Panc1 (cell line): Measurements from ENCODE around the gene SP6. TPM values are rescaled to one million over a fixed set of nuclear protein-coding genes. Genes with fewer than 3 reads are reported as not detected.

Source experiments
- ATAC-seq: fragments of 200-7000 bp; cut with Tn5 transposase; 2 replicates; pipeline ENCODE4 v1.9.1; 2020; ENCODE audit warnings: mild to moderate bottlenecking, moderate library complexity
- BruUV-seq: library from RNA; stranded (reverse); fragments of 400-500 nt; replicated peaks from 2 replicates; lab custom pipeline; 2021; lab: Mats Ljungman, UMichigan
- CTCF ChIA-PET: fragments of 300-600 bp; sonication (Branson Sonifier 250); formaldehyde crosslinking; loops from one replicate; lab custom pipeline; 2022; ENCODE audit warnings: antibody characterized with exemption; lab: Charles Lee
- POLR2A ChIA-PET: fragments of 300-600 bp; sonication (Branson Sonifier 250); formaldehyde crosslinking; loops from one replicate; lab custom pipeline; 2022; ENCODE audit warnings: antibody characterized with exemption; lab: Charles Lee
- DNase-seq: peaks from one replicate; pipeline ENCODE4 v3.0.0-alpha.2; 2010; ENCODE audit warnings: low read depth, low spot score
- H3K27ac ChIP-seq: 2 replicates; pipeline ENCODE4 v1.5.1; 2011; ENCODE audit warnings: mild to moderate bottlenecking, low read length, inconsistent platforms
- H3K27me3 ChIP-seq: fragments of 200-500 bp; sonication (Bioruptor generic); 2 replicates; pipeline ENCODE4 v1.6.0; 2014; ENCODE audit warnings: low read length, inconsistent platforms; ENCODE audit not compliant: control insufficient read depth, insufficient read depth
- H3K36me3 ChIP-seq: fragments of 200-500 bp; sonication (Bioruptor generic); 2 replicates; pipeline ENCODE4 v1.5.1; 2014; ENCODE audit warnings: inconsistent platforms, mild to moderate bottlenecking, low read length, moderate library complexity; ENCODE audit not compliant: control insufficient read depth, insufficient read depth
- H3K4me1 ChIP-seq: 2 replicates; pipeline ENCODE4 v1.5.1; 2011; ENCODE audit warnings: inconsistent platforms, mild to moderate bottlenecking, low read length, moderate library complexity; ENCODE audit not compliant: control insufficient read depth, insufficient read depth
- H3K4me3 ChIP-seq, 2 experiments: 2 replicates each; pipeline ENCODE4 v1.5.1; 2011 to 2012; ENCODE audit warnings: low read depth in 2 of 2, low read length in 2 of 2, mild to moderate bottlenecking in 2 of 2, inconsistent platforms in 1 of 2, moderate library complexity in 1 of 2
- H3K9me3 ChIP-seq: fragments of 200-500 bp; sonication (Bioruptor generic); 2 replicates; pipeline ENCODE4 v1.5.1; 2014; ENCODE audit warnings: low read depth, mild to moderate bottlenecking, inconsistent platforms, low read length, moderate library complexity; ENCODE audit not compliant: control insufficient read depth, insufficient read depth
- POLR2AphosphoS5 ChIP-seq: IDR thresholded peaks from 2 replicates; pipeline ENCODE4 v1.6.1; 2012; ENCODE audit warnings: mild to moderate bottlenecking, low read depth, low read length, moderate library complexity
- SIN3A ChIP-seq: IDR thresholded peaks from 2 replicates; pipeline ENCODE4 v1.6.1; 2012; ENCODE audit warnings: low read depth, mild to moderate bottlenecking, low read length, moderate library complexity, borderline replicate concordance; ENCODE audit not compliant: insufficient read depth
- TCF7L2 ChIP-seq: IDR thresholded peaks from 2 replicates; pipeline ENCODE4 v1.6.1; 2011; ENCODE audit warnings: mild to moderate bottlenecking, low read depth, low read length, inconsistent platforms
- in situ Hi-C: cut with HindIII; loops from 2 replicates; pipeline ENCODE4 v1.10.0; 2016; ENCODE audit warnings: low sequenced_read_pairs, low pct_unique_long_range_greater_than_20kb
- intact Hi-C: fragments of 100-400 bp; cut with micrococcal nuclease; formaldehyde crosslinking; loops from one replicate; pipeline ENCODE4 v1.10.0; 2022; ENCODE audit not compliant: unreplicated experiment
- total RNA-seq: library from RNA; stranded (reverse); gene quantifications from one replicate; pipeline ENCODE4 v1.2.1, GENCODE V29; 2021; ENCODE audit not compliant: unreplicated experiment
- TF ChIP-seq, protein P1 (sequence below), 2 experiments: IDR thresholded peaks; 2 replicates each; pipeline ENCODE4 v1.6.1; 2011 to 2012; ENCODE audit warnings: low read depth in 2 of 2, control low read depth in 1 of 2, low read length in 1 of 2, mild to moderate bottlenecking in 1 of 2, moderate library complexity in 1 of 2; ENCODE audit not compliant: insufficient read depth in 1 of 2
- TF ChIP-seq, protein P2 (sequence below): fragments of 450-650 bp; IDR thresholded peaks from 2 replicates; pipeline ENCODE4 v1.5.1; 2017; ENCODE audit warnings: mild to moderate bottlenecking

Gene SP6
- total RNA-seq, 1 experiment from 2014 or later = 4.0 TPM

DNA sequence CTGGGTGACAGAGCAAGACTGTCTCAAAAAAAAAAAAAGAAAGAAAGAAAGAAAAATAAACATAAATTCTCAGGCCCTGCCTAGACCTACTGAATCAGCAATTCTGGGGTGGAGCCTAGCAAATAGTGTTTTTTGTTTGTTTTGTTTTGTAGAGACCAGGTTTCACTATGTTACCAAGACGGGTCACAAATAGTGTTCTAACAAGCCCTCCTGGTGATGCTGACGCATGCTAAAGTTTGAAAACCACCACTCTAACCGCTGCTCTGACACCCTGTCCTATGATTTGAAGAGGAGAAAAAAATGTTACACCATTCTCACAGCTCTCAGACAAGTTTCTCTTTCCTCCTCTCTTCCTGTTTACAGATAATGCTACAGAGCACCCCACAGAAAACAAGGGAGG lies 21.1 kb downstream of the SP6 start:
- in situ Hi-C loops = no loop called here
- CTCF ChIA-PET = interaction anchor here (0.7 to 0.8 kb wide), 2 partner anchors 8 kb away, joined by 3 read pairs; partner anchors contain the start of gene OSBPL7
- peaks cover 15% of the 10 kb centered on the region; the same call in 1 of the 2 replicates for H3K4me1 ChIP-seq

DNA sequence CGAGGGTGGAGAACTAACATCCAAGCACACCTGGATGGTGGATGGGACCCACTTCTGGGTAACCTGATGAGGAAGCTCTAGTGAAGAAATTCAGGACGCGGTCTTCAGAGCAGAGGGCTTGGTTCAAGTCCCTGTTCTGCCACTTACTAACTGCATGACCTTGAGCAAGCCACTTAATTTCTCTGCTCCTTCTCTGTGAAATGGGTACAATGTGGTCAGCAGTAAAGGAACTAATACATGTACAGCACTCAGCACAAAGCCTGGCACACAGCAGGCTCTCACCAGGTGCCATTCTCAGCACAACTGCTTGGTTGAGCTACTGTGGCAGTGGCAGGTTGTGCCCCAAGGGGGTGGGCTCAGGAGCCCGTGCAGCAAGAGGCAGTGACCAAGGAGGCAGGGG lies 27.4 kb downstream of the SP6 start:
- ATAC-seq (no peak), DNase-seq (no peak)
- Histone ChIP-seq H3K36me3 (peaks cover 10% of the 10 kb centered on the region; the same call in 1 of the 2 replicates), H3K9me3 (no peaks in the 10 kb centered on the region), H3K27ac (no peak overlapping the region), H3K4me1 (peaks cover 17% of the 10 kb centered on the region), H3K4me3 (no peak overlapping the region), H3K27me3 (no peaks in the 10 kb centered on the region)
- POLR2A ChIA-PET = no interaction called here
- in situ Hi-C loops (no loop called here), intact Hi-C loops (no loop called here)
- CTCF ChIA-PET = no interaction called here
- BruUV-seq = TSS peak; percentile 73
- TF ChIP-seq, protein P1, sequence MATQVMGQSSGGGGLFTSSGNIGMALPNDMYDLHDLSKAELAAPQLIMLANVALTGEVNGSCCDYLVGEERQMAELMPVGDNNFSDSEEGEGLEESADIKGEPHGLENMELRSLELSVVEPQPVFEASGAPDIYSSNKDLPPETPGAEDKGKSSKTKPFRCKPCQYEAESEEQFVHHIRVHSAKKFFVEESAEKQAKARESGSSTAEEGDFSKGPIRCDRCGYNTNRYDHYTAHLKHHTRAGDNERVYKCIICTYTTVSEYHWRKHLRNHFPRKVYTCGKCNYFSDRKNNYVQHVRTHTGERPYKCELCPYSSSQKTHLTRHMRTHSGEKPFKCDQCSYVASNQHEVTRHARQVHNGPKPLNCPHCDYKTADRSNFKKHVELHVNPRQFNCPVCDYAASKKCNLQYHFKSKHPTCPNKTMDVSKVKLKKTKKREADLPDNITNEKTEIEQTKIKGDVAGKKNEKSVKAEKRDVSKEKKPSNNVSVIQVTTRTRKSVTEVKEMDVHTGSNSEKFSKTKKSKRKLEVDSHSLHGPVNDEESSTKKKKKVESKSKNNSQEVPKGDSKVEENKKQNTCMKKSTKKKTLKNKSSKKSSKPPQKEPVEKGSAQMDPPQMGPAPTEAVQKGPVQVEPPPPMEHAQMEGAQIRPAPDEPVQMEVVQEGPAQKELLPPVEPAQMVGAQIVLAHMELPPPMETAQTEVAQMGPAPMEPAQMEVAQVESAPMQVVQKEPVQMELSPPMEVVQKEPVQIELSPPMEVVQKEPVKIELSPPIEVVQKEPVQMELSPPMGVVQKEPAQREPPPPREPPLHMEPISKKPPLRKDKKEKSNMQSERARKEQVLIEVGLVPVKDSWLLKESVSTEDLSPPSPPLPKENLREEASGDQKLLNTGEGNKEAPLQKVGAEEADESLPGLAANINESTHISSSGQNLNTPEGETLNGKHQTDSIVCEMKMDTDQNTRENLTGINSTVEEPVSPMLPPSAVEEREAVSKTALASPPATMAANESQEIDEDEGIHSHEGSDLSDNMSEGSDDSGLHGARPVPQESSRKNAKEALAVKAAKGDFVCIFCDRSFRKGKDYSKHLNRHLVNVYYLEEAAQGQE (IDR thresholded peaks at IDR 0.05; ENCODE audit: insufficient read depth in 1 of 2, low read depth in 2 of 2, low read length in 1 of 2) = no peak
- TF ChIP-seq TCF7L2 (no peak), SIN3A (no peak), POLR2AphosphoS5 (no peak)
- TF ChIP-seq, protein P2, sequence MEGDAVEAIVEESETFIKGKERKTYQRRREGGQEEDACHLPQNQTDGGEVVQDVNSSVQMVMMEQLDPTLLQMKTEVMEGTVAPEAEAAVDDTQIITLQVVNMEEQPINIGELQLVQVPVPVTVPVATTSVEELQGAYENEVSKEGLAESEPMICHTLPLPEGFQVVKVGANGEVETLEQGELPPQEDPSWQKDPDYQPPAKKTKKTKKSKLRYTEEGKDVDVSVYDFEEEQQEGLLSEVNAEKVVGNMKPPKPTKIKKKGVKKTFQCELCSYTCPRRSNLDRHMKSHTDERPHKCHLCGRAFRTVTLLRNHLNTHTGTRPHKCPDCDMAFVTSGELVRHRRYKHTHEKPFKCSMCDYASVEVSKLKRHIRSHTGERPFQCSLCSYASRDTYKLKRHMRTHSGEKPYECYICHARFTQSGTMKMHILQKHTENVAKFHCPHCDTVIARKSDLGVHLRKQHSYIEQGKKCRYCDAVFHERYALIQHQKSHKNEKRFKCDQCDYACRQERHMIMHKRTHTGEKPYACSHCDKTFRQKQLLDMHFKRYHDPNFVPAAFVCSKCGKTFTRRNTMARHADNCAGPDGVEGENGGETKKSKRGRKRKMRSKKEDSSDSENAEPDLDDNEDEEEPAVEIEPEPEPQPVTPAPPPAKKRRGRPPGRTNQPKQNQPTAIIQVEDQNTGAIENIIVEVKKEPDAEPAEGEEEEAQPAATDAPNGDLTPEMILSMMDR = no peak

More for the DNA sequence above, 21.1 kb downstream of the SP6 start:
- intact Hi-C loops = no loop called here
- no peaks in the 10 kb centered on the region for H3K27me3 ChIP-seq
- DNase-seq (no peak), ATAC-seq (no peak)
- 0 out of 2 replicates have a peak overlapping the region, but pooled peaks have one; percentile 97 for H3K27ac ChIP-seq
- H3K4me3 ChIP-seq = peak overlapping the region in 1 of 2 experiments; percentile 96; a peak in 1 of 4 replicates
- H3K36me3 ChIP-seq = peaks cover 5% of the 10 kb centered on the region; the same call in 1 of the 2 replicates
- POLR2A ChIA-PET = no interaction called here
- BruUV-seq = no TSS peak
- TF ChIP-seq, protein P1 (IDR thresholded peaks at IDR 0.05; ENCODE audit: insufficient read depth in 1 of 2, low read depth in 2 of 2, low read length in 1 of 2) = no peak
- TF ChIP-seq, protein P2 = no peak
- TF ChIP-seq TCF7L2 (no peak), POLR2AphosphoS5 (no peak), SIN3A (no peak)
- H3K9me3 ChIP-seq = no peaks in the 10 kb centered on the region
